NCI-H446 (cell line): Measurements from ENCODE around the gene CD33.
A peak's percentile ranks its signal among the peaks of the same experiment; 100 is the strongest.

Experiments used
- DNase-seq, 2 experiments: peaks; one replicate each; lab custom pipeline; 2025; lab: John Stamatoyannopoulos, UW

The CD33 gene

DNA sequence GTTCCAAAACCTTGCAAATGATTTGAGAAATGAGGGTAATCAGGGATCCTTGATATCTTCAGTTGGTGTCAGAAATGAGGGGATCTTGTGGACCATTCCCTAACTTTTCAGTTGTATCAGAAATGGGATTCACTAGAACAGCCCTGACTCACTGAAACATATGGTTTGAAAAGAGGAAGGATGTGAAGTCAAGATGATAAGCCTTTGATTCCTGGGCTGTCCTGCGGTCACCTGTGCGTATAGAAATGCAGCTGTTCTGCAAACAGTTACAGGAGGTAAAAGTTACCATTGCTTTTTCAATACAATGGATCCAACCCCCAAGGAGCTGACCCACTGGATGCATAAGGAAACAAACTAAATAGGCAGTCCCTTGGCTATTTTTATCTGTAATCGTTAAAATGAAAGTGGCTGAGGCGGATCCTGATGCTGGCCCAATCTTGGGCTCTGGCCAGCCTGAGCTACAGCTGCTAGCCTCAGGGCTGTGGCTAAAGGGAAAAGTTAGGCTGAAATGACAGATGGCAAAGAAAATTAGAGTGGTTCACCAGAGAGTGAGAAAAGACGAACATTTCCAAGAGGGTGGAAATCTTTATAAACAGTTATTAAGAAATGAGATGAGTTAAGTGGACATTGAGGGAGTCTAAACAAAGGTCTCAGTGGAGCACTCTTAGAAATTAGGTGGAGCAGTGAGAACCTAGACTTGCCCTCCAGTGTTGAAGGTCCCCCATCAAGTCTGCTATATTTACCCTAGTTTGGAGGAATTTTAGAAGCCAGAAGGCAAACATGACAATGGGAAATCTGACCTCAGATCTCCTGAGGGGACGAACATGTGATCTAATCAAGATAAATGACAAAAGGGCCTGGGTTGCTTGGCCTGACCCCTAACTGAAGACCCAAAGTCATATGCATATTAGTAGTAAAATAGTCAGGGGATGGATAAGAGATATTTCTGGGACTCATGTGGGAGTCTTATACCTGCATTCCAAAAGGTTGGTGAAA, 33.6 kb downstream of the CD33 start:
- no peak for DNase-seq

DNA sequence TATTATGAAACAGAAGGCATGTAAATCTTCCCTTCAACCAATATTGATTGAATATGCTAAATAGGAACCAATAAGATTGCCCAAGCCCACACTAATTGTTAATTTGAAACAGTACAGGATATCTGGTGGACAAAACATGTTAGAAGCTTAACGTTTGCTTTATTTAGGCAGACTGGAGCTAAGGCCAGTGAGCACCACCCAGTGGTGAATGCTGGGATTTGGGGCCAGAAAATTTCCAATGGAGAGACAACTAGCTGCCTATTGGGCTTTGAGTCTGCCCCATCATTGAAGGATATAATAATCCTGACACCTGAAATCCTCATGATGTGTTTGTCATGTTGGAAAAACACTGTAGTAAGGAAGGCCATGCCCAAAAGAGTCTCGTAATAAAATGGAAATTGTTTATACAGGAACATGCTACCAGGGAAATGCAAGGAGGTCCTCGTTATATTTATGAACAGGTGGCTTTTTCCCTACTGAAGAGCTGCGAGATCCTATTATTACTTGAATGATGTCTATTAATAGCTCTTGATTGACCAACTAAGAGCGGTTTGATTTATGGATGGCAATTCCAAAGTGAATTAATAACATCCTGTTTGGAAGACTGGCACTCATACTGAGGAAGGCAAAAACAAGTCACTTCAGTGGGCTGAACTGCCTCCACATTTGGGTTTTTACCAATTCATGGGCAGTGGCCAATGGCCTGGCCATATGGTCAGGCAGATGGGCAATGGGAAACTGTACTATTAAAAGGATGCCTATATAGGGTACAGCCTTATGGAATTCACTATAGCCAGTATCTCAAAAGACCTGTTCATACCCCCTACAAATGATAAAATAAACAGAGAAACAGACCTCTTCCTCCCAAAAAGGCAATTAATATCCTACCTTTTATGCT, 34.7 kb downstream of the CD33 start:
- DNase-seq, result peak; percentile 1 to 39

DNA sequence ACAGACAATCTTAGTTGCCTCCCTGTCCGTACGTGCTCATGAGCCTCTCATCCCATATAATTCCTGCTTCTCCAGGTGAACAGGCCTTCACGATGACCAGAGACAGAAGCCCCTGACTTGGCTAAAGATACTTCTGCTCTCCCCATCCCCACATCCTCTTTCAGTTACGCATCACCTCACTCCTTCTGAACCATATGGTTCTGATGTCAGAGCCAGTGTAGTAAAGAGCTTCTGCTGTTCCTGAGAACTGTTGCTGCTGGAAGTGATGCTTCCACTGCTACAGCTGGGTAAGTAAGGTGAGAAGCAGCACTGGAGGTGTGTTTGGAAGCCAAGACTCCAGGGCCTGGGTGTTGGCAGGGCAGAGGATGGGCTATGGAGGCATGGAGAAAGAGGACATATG, 38.9 kb downstream of the CD33 start:
- no peak for DNase-seq

DNA sequence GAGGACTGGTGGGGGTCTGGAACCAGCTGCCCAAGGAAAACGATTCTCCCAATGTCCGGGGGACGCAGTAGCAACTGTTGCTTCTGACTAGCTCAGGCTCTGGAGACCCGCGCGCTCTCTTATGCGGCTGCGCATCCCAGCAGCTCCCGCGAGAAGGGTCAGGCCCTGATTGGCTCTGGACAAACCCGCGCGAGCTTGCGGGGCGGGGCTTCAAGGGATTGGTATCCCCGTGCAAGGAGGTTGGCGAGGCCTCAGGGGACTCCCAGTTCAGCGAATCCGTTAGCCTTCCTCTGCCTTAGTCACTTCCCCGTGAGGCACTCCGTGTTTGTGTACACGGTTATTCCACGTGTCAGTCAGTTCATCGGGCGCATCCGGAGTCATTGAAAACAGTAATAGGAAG, 46.2 kb downstream of the CD33 start:
- DNase-seq, result no peak

DNA sequence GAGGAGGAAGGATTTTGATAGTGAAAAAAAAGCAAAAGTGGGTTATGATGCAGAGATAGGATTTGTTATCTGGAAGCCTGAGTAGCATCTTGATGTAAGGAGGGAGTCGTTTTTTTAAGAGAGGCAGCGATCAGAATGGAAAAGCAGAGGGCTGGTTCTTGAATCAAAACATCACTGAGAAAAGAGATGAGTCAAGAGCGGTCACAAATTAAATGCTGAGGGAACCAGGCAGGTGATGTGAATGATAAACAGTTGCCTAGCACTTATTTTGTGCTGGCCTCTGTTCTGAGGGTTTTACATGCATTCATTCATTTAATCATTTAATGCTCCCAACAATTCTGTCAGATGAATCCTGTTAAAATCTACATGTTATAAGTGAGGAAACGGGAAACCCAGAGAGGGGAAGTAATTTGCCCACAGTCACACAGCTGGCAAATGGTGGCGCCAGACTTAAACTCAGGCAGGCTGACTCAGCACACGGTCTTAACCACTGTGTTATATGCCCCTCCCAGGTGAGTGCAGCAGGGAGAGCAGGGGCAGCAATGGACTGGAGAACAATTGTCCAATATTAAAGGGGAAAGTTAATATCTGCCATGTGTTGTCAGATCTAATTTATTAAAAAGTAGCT, 47.4 kb downstream of the CD33 start:
- DNase-seq, result no peak

DNA sequence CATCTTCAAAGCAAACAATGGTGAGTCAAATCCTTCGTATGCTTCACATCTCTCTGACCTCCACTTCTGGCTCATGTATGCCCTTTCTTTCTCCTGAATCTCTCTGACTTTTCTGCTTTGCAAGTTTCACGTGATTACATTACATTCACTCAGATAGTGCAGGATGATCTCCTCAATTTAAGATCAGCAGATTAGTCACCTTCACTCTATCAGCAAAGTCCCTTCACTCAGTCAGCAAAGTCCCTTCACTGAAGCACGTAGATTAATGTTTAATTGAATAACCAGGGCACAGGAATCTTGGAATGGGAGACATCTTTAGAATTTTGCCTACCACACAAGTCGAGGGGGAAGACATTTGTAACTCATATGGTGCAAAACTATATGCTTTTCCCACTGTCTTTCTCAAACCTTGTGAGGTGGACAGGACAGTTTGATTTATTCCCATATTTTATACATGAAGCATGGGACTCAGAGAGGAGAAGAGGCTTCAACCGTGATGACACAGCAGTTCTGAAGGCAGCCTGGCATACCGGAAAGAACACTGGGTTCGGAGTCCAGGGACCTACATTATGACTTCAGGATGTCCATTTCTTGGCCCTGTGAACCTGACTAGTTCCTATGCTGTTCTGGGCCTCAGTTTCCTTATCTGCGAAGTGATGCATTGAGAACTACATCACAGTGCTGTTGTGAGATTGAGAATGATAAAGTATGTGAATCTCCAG, 49.3 kb downstream of the CD33 start:
- DNase-seq, result no peak

DNA sequence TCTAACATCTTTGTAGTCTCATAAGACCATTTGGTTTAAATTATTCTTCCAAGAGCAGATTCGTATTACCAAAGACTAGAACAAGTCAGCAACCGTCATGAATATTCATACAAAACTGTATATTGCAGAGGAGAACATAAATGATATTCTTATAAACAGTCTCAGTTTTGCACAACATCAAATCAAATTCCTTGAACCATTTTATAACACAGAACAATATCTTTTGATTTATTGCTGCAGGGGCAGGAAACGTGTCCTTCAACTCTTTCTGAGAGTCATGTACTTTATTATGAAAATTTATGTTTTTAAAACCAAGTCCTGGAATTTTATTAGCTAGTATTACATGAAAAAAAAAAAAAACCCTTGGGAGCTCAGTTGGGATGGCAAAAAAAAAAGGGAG, 52.2 kb downstream of the CD33 start:
- DNase-seq, result no peak

DNA sequence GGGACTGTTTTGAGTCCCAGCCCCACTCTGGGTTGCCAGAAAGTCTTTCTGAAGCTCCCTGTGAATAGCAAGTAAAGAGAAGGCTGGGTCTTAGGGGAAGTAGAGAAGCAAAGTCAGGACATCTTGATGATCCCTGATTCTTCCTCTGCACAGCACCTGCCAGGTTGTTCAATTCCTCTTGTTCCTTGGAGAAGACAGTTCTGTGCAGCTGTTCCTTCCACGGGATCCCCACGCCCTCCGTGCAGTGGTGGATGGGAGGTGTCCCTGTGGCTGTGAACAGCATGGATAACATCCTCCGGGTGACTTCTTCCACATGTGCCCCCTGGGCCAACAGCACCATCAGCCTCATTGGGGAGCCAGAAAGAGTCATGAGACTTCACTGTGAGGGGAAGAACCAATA, 57.5 kb downstream of the CD33 start:
- DNase-seq, result no peak

DNA sequence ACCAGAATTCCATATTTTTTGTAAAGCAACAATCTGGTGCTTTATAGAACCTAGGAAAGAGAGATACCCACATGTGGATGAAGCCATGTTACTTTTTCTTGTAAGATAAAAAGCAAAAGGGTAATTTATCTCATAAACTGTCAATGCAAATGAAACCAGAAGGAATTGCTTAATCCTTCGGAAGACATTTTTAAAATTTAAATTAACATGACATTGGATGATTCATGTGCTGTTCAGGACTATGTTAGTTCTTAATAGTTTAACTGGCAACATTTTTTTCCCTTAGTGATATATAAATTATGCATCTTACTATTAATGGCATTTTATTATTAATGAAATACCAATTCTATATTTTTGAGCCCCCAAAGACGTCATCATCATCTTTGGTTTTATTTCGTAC, 60.8 kb downstream of the CD33 start:
- DNase-seq, result no peak
